K562 (cell line): Measurements from ENCODE around the gene RABGAP1L. TPM values are rescaled to one million over a fixed set of nuclear protein-coding genes. Genes with fewer than 3 reads are reported as not detected.
"Not testable (repeated sequence)": the region's sequence is repeated elsewhere in the genome, so short reads cannot be mapped to it uniquely, and the experiment has no call there.

Source experiments
- ATAC-seq: fragments of 200-7000 bp; cut with Tn5 transposase; 3 replicates; pipeline ENCODE4 v1.9.1; 2020; ENCODE audit warnings: moderate library complexity
- BruUV-seq: library from RNA; stranded (reverse); fragments of 400-500 nt; replicated peaks from 2 replicates; lab custom pipeline; 2021; lab: Mats Ljungman, UMichigan
- CTCF ChIA-PET: fragments of 300-600 bp; formaldehyde crosslinking; extraction: SDS; loops from one replicate; lab custom pipeline; 2021; ENCODE audit warnings: low intra/inter-chr PET ratio; lab: Yijun Ruan, JAX
- POLR2A ChIA-PET: fragments of 300-600, 350-650 bp; sonication (Branson Sonifier 250); formaldehyde crosslinking; extraction: SDS; loops from one replicate; lab custom pipeline; 2021; ENCODE audit warnings: antibody characterized with exemption, inconsistent platforms; lab: Yijun Ruan, JAX
- DNase-seq, 4 experiments: peaks; one replicate each; pipeline versions ENCODE4 v3.0.0 to v3.0.0-alpha.2; 2011 to 2018; ENCODE audit warnings: low spot score in 3 of 4, mixed read lengths in 3 of 4; ENCODE audit errors: extremely low read depth in 1 of 4
- FAIRE-seq: peaks from 2 replicates; lab custom pipeline; 2011; peaks lifted over from hg19 to GRCh38; lab: Jason Lieb, UNC
- H2AFZ ChIP-seq: 2 replicates; pipeline ENCODE4 v1.6.0; 2011; ENCODE audit warnings: low read depth, low read length, control low read depth, inconsistent platforms
- H3K27ac ChIP-seq: fragments of 200-600 bp; 3 replicates; pipeline ENCODE4 v1.8.0; 2011; ENCODE audit warnings: low read depth, mild to moderate bottlenecking, control low read depth, inconsistent platforms, low read length, moderate library complexity, mixed read lengths; ENCODE audit errors: extremely low read depth
- H3K27me3 ChIP-seq, 2 experiments: fragments of 300-600 bp in 1 of 2; 2 replicates in 1 of 2; 3 replicates in 1 of 2; pipeline versions ENCODE4 v1.6.0 to v1.8.0; 2011; ENCODE audit warnings: inconsistent platforms in 2 of 2, low read length in 2 of 2, mild to moderate bottlenecking in 1 of 2, mixed read lengths in 1 of 2, moderate library complexity in 1 of 2; ENCODE audit not compliant: control insufficient read depth in 2 of 2, insufficient read depth in 2 of 2
- H3K36me3 ChIP-seq: fragments of 300-600 bp; 3 replicates; pipeline ENCODE4 v1.8.0; 2011; ENCODE audit warnings: mild to moderate bottlenecking, low read length, inconsistent platforms; ENCODE audit not compliant: control insufficient read depth, insufficient read depth
- H3K4me1 ChIP-seq, 2 experiments: fragments of 200-600 bp in 1 of 2; replicated peaks in 1 of 2; 2 replicates in 1 of 2; 3 replicates in 1 of 2; pipeline versions ENCODE4 v1.5.1 to v1.8.0; 2011; ENCODE audit warnings: inconsistent platforms in 2 of 2, low read length in 2 of 2, mild to moderate bottlenecking in 1 of 2, mixed read lengths in 1 of 2, moderate library complexity in 1 of 2; ENCODE audit not compliant: control insufficient read depth in 2 of 2, insufficient read depth in 2 of 2
- H3K4me2 ChIP-seq: 2 replicates; pipeline ENCODE4 v1.6.1; 2011; ENCODE audit warnings: low read length, control low read depth, inconsistent platforms, mixed read lengths; ENCODE audit not compliant: insufficient read depth
- H3K4me3 ChIP-seq: fragments of 200-600 bp; sonication (generic), shearing (Covaris generic); 2 replicates; pipeline ENCODE4 v1.5.1; 2016; ENCODE audit warnings: control low read depth, inconsistent platforms
- H3K79me2 ChIP-seq: fragments of 200-600 bp; 3 replicates; pipeline ENCODE4 v1.8.0; 2011; ENCODE audit warnings: low read length, inconsistent platforms; ENCODE audit not compliant: control insufficient read depth, insufficient read depth
- H3K9ac ChIP-seq, 2 experiments: 2 replicates each; pipeline versions ENCODE4 v1.6.0 to v1.6.1; 2011; ENCODE audit warnings: low read depth in 2 of 2, low read length in 2 of 2, control low read depth in 1 of 2, inconsistent platforms in 1 of 2, mild to moderate bottlenecking in 1 of 2, mixed read lengths in 1 of 2; ENCODE audit not compliant: insufficient read depth in 1 of 2
- H3K9me1 ChIP-seq: one replicate; pipeline ENCODE4 v1.6.0; 2011; ENCODE audit warnings: inconsistent platforms, mild to moderate bottlenecking, low read length, moderate library complexity; ENCODE audit not compliant: control insufficient read depth, insufficient read depth
- H3K9me3 ChIP-seq: replicated peaks from 2 replicates; pipeline ENCODE4 v1.5.1; 2011; ENCODE audit warnings: low read depth, low read length, inconsistent platforms; ENCODE audit not compliant: control insufficient read depth, insufficient read depth
- H4K20me1 ChIP-seq: replicated peaks from 2 replicates; pipeline ENCODE4 v1.6.1; 2011; ENCODE audit warnings: low read length, inconsistent platforms, mixed read lengths; ENCODE audit not compliant: control insufficient read depth, insufficient read depth
- CBX3 ChIP-seq, 2 experiments: IDR thresholded peaks; 1 replicate in 1 of 2; 2 replicates in 1 of 2; pipeline ENCODE4 v1.6.1; 2012; ENCODE audit warnings: inconsistent platforms in 2 of 2, low read length in 2 of 2, borderline replicate concordance in 1 of 2, control low read depth in 1 of 2
- CBX5 ChIP-seq: IDR thresholded peaks from 2 replicates; pipeline ENCODE4 v1.6.1; 2014; ENCODE audit warnings: low read depth, borderline replicate concordance
- TRIM28 ChIP-seq: fragments of 450-650 bp; IDR thresholded peaks from 2 replicates; pipeline ENCODE4 v1.6.1; 2017
- ZNF280A ChIP-seq: fragments of 450-650 bp; IDR thresholded peaks from 2 replicates; pipeline ENCODE4 v1.6.1; 2018; ENCODE audit warnings: mild to moderate bottlenecking, low read depth; ENCODE audit not compliant: partially characterized antibody
- WGBS: fragments of 100-300 bp; shearing (Covaris generic); methylation state at CpG from one replicate; pipeline ENCODE4 v1.1.6; 2016; ENCODE audit warnings: low coverage, mixed read lengths; ENCODE audit not compliant: insufficient coverage; ENCODE audit errors: missing lambda C conversion rate; 5-methylcytosine and 5-hydroxymethylcytosine counted together
- in situ Hi-C: fragments of 300-500 bp; cut with MboI; formaldehyde crosslinking; loops from 4 replicates; pipeline ENCODE4 v1.15.0; 2018; ENCODE audit warnings: inconsistent platforms, mixed read lengths
- intact Hi-C: fragments of 100-400 bp; cut with micrococcal nuclease; formaldehyde crosslinking; loops from 2 replicates; pipeline ENCODE4 v1.14.2; 2022
- polyA plus RNA-seq, 8 experiments: library from polyadenylated mRNA; depleted of rRNA in 4 of 8; stranded (reverse) in 5 of 8; unstranded in 3 of 8; fragments of >200 nt; fragmentation: Nextera tagmentation in 2 of 8; fragmentation: Illumina TruSeq in 1 of 8; extraction: Ambion mirVana in 2 of 8; extraction: Trizol in 1 of 8; gene quantifications; 2 replicates each; pipeline versions ENCODE4 v1.2.1 to v1.2.3, GENCODE V29; 2011 to 2014; ENCODE audit warnings: inconsistent platforms in 1 of 8, missing spikeins in 1 of 8
- total RNA-seq, 7 experiments: library from RNA; depleted of rRNA in 6 of 7; stranded (reverse); fragments of >200 nt in 6 of 7; fragmentation: Illumina TruSeq in 2 of 7; extraction: Trizol in 2 of 7; gene quantifications; 2 replicates each; pipeline versions ENCODE4 v1.2.1 to v1.2.3, GENCODE V29; 2011 to 2021; ENCODE audit warnings: low replicate concordance in 1 of 7

RABGAP1L gene
- total and polyA plus RNA-seq, 9 of the 15 experiments (the other 6 are each of a cell fraction or from before 2014, with no cell fraction given), result 16.5 to 44.9 (median 26.7) TPM

- H3K79me2 ChIP-seq, DNase-seq, H3K36me3 ChIP-seq, H3K9ac ChIP-seq, ATAC-seq, CTCF ChIA-PET, H3K4me2 ChIP-seq, H3K9me3 ChIP-seq, H2AFZ ChIP-seq, H3K27me3 ChIP-seq, BruUV-seq, in situ Hi-C loops, H4K20me1 ChIP-seq, H3K4me1 ChIP-seq, H3K27ac ChIP-seq, FAIRE-seq, H3K9me1 ChIP-seq, intact Hi-C loops, H3K4me3 ChIP-seq: not testable (repeated sequence)
- peak in 1 of 2 experiments; percentile 50; a peak in 1 of 3 replicates for TF ChIP-seq CBX3 (IDR thresholded peaks at IDR 0.05; ENCODE audit: borderline replicate concordance in 1 of 2, low read length in 2 of 2)
- TF ChIP-seq ZNF280A, result peak; percentile 40
- TF ChIP-seq TRIM28, result peak; percentile 63; the same call in 1 of the 2 replicates
- TF ChIP-seq CBX5, result peak; percentile 84; the same call in 1 of the 2 replicates
- WGBS, result 63% methylated on average over 3 of the region's 3 CpGs
- POLR2A ChIA-PET, result interaction anchor here (1.2 kb wide), 1 partner anchor 13 kb away, joined by 3 read pairs; no protein-coding TSS in a partner anchor
These were observed 161.6 kb downstream of the RABGAP1L start for GRCh38 chr1:174320897-174321296.
